HG03108 (cell line): ENCODE measurements around the gene AMN.

Experiments used
- ATAC-seq: cut with Tn5 transposase; IDR thresholded peaks from one replicate; pipeline ENCODE4 v1.9.1; 2021; ENCODE audit warnings: moderate library complexity; ENCODE audit not compliant: unreplicated experiment

Gene AMN

DNA sequence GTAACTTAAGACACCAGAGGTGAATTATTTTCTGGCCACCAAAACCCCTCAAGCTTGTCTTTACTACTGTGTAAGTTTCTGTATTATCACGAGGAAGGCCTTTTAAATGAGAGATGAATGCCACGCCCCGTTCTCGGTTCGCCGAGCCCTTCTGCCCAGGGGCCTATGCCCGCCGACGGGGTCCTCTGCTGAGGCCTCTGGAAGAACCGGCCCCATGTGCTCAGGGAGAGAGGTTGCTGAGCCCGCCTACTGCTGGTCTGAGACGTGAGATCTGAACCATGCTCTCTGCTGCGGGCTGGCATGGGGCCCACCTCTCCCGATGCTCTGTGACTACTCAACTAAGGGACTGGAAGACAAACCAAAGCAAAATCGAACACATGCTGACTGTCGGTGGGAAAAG, 21.0 kb downstream of the AMN start:
- ATAC-seq = no peak

- ATAC-seq = no peak
These were observed 21.5 kb downstream of the AMN start for GRCh38 chr14:102943979-102944378.

GRCh38 chr14:102944448-102945330, 22.2 kb downstream of the AMN start:
- ATAC-seq = no peak

DNA sequence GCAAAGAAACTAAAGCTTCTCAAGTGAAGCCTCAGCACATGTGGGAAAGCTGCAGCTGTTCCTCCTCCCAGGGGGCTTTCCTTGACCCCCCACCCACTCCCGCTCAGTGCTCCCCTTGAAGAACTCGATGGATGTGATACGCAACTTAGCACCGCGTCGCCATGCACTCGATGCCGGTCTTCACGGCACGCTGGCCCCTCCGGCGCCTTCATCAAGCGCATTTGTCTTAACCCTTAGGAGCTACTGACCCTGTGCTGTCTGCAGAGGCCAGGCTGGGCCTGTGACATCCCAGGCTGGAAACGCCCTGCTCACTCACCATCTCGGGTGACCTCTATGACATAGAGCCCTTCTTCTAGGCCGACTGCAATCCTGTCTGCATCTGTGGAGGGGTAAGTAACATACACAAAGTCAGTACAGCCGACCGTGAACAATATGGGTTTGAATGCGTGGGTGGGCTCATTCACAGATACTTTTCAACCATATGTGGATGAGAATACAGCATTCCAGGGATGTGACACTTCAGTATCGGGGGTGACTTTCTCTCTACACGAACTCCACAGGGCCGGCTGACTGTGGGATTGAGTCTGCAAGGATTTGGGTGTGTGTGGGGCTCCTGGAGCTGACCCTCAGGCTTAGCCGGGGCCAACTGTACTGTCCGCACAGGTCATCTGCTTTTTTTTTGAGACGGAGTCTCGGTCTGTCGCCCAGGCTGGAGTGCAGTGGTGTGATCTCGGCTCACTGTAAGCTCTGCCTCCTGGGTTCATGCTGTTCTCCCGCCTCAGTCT, 23.1 kb downstream of the AMN start:
- no peak for ATAC-seq

DNA sequence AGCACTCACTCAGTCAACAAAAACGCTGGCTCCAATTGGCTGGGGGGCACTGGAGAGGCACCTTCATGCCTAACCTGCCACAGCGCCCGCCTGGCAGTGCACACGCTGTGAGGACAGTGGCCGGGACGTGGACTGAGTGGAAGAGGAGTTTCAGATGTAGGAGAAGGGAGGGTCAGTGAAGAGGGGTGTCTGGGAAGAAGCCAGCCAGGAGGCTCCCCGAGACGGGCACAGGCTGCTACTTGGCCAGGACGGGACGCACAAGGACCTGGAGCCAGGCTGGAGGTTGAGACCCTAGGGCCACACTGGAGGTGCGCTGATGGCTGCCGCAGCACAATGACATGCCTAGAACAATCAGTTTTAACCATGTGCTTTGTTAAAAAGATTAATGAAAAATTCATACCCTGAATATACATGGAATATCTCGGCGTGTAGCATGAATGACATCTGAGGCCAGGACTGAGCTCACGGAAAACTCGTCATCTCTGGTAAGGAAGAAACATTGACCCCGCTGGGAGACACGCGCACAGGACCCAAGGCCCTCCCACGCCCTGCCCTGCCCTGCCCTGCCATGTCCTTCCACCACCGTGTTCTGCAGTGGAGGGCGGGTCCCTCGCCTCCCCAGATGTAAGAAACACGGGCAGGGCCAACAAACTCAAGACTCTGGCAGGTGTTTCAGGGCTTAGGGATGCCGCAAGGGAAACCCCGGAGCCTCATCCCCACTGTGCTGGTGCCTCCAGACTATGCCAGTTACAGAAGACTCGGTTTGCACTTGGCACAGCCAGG, 25.0 kb downstream of the AMN start:
- ATAC-seq = no peak

DNA sequence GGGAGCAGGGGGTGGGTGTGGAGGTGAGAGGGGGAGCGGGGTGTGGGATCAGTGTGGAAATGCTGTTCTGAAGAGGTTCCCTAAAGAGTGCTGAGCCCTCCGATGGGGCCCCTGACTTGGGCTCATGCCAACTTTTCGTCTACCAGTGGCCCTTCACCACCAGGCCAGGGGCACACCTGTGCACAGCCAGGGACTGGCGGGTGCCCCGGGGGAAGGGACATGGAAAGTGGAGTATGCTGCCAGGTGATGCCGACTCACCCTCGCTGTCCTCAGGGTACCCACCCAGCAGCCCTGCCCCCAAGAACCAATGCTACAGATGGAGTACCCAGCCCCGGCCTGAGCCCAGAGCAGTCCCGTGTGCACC, 26.2 kb downstream of the AMN start:
- ATAC-seq = no peak

- no peak for ATAC-seq
These were observed 26.8 kb downstream of the AMN start for GRCh38 chr14:102949062-102949800.

GRCh38 chr14:102949801-102950451, 27.5 kb downstream of the AMN start:
- no peak for ATAC-seq

DNA sequence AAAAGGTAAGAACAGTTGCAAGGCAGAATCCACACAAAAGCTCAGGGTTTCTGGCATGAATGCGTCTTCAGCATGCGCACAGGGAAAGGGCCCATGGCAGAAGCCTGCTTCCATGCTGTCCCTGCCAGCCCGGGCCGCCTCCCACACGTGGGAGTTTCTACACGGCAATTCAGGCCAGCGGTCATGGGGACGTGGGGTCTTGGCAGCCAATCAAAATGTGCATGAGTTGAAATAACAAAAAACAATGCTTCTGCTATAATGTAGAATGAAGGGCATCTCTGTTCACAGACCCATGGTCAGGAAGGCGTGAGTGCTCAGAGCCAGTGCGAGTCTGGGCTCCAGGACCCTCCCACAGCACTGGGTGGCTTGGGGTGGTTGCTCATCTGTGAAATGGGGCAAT, 28.6 kb downstream of the AMN start:
- ATAC-seq = no peak

DNA sequence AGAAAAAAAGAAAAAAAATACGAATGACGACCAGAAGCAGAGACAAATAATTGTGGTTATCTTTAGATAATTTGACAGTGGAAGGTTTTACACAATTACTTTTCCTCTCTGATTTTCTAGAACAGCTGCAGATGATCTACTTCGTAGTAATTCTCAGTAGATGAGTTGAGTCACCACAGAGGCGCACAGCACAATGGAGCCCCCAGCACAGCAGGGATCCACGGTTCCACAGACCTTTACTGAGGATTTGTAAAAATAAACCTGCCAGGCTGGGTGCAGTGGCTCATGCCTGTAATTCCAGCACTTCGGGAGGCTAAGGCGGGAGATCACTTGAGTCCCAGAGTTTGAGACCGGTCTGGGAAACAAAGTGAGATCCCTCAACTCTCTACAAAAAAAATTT, 29.3 kb downstream of the AMN start:
- ATAC-seq = no peak

DNA sequence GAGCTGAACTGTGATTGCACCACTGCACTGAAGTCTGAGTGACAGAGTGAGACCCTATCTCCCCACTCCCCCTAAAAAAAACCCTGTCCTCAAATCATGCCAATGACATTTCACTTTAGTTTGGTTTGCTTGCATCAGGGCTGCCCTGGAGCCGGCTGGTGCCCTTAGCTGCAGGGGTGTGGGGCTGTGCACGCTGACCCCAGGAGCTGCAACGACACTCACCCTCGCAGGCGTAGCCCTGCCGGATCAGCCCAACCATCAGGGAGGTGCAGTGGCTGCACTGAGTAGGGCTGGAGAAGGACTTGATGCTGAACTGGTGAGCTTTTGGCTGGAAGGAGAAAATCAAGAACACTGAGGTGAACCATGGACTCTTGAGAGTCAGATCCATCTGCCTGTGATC, 29.8 kb downstream of the AMN start:
- ATAC-seq = no peak

GRCh38 chr14:102953100-102953499, 30.6 kb downstream of the AMN start:
- ATAC-seq = no peak

DNA sequence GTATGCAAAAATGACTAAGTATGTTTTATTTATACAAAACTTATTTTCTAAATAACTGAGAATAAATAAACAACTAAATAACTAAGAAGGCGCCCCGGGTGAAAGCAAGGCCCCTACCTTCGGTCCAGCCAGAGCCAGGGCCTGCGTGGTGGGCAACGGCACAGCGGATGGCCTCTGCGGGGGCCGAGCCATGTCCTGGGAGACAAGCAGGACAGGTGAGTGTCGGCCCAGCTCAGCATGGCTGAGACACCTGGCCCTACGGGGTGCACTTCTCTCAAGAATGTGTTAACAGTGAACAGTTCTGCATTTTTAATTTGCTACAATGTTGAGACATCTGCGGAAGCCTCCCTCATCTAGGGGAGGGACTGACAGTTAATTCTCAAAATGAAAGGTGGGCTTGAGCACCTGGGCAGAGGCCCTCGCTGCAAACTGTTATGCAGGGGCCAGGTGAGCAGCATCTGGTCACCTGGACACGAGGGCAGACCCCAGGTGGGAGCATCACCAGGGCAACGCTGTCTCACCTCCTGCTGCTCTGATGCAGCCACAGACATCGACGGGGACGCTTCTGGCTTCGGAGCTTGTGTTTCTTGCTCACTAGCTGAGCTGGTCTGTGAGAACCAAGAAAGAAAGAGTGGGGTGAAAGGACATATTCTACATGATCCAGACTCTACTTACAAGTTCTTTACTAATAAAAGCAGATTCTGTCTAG, 31.8 kb downstream of the AMN start:
- ATAC-seq = no peak

- no peak for ATAC-seq
These were observed 33.4 kb downstream of the AMN start for GRCh38 chr14:102955636-102956408.

GRCh38 chr14:102957222-102957621, 34.8 kb downstream of the AMN start:
- no peak for ATAC-seq

GRCh38 chr14:102958461-102958860, 36.0 kb downstream of the AMN start:
- ATAC-seq = no peak

DNA sequence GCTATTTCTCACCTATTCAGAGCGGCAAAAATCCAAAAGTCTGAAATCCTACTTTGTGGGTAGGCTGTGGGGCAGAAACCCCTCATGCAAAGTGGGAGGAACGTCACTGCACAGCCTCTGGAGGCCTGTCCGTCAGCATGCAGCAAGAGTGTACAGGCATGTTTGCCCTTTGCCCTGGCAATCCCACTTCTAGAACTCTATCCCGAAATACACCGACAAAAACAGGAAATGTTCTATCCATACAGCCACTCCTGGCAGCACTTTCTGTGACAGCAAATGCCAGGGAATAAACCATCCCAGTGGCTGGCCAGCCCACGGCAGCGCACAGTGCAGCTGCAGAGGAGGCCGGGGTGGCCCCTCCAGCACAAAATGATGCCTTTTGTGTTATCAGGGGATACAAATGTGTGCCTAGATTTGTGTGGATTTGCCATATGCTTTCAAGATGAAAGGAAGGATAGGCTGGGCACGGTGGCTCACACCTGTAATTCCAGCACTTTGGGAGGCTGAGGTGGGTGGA, 39.7 kb downstream of the AMN start:
- no peak for ATAC-seq

GRCh38 chr14:102964152-102964730, 41.8 kb downstream of the AMN start:
- ATAC-seq = no peak
